IMR-90 (cell line): ENCODE measurements around the gene PSMG3. TPM values are rescaled to one million over a fixed set of nuclear protein-coding genes. Genes with fewer than 3 reads are reported as not detected.
A peak's percentile ranks its signal among the peaks of the same experiment; 100 is the strongest.

ENCODE experiments used
- ATAC-seq: fragments of 200-7000 bp; cut with Tn5 transposase; 2 replicates; pipeline ENCODE4 v1.9.1; 2020; ENCODE audit warnings: low read depth, mild to moderate bottlenecking, moderate library complexity
- BruUV-seq: library from RNA; stranded (reverse); fragments of 400-500 nt; replicated peaks from 2 replicates; lab custom pipeline; 2021; lab: Mats Ljungman, UMichigan
- CTCF ChIA-PET: fragments of 300-600 bp; formaldehyde crosslinking; extraction: SDS; loops from one replicate; lab custom pipeline; 2021; ENCODE audit warnings: antibody characterized with exemption; lab: Yijun Ruan, JAX
- POLR2A ChIA-PET: fragments of 300-600 bp; sonication (Branson Sonifier 250); formaldehyde crosslinking; loops from one replicate; lab custom pipeline; 2022; ENCODE audit warnings: antibody characterized with exemption; ENCODE audit not compliant: unreplicated experiment; lab: Charles Lee
- DNase-seq: peaks from one replicate; pipeline ENCODE4 v3.0.0; 2013
- H2AFZ ChIP-seq: replicated peaks from 2 replicates; pipeline ENCODE3; 2013; ENCODE audit warnings: low read length, mild to moderate bottlenecking; ENCODE audit not compliant: poor library complexity
- H2AK5ac ChIP-seq: 2 replicates; pipeline ENCODE4 v1.6.1; 2013; ENCODE audit warnings: low read depth, low read length, inconsistent platforms
- H2AK9ac ChIP-seq: replicated peaks from 2 replicates; pipeline ENCODE3; 2013; ENCODE audit warnings: mild to moderate bottlenecking, low read depth, low read length, moderate library complexity; ENCODE audit not compliant: poor library complexity
- H2BK120ac ChIP-seq: 2 replicates; pipeline ENCODE4 v1.6.1; 2013; ENCODE audit warnings: low read depth, low read length, inconsistent platforms
- H2BK15ac ChIP-seq: 3 replicates; pipeline ENCODE4 v1.6.1; 2013; ENCODE audit warnings: low read depth, low read length, inconsistent platforms
- H2BK20ac ChIP-seq: 2 replicates; pipeline ENCODE4 v1.6.1; 2013; ENCODE audit warnings: low read depth, mild to moderate bottlenecking, inconsistent platforms, low read length, moderate library complexity
- H2BK5ac ChIP-seq: 2 replicates; pipeline ENCODE4 v1.6.1; 2013; ENCODE audit warnings: mild to moderate bottlenecking, low read depth, low read length, inconsistent platforms; ENCODE audit not compliant: poor library complexity, severe bottlenecking
- H3K14ac ChIP-seq: replicated peaks from 2 replicates; pipeline ENCODE4 v1.6.1; 2013; ENCODE audit warnings: low read depth, low read length, inconsistent platforms
- H3K18ac ChIP-seq: 2 replicates; pipeline ENCODE4 v1.6.1; 2013; ENCODE audit warnings: low read depth, low read length, control low read depth
- H3K23ac ChIP-seq: 2 replicates; pipeline ENCODE4 v1.6.1; 2013; ENCODE audit warnings: low read depth, low read length, inconsistent platforms
- H3K27ac ChIP-seq: 2 replicates; pipeline ENCODE4 v1.5.1; 2013; ENCODE audit warnings: mild to moderate bottlenecking, control low read depth, low read length; ENCODE audit not compliant: insufficient read depth
- H3K27me3 ChIP-seq: 2 replicates; pipeline ENCODE4 v1.6.1; 2013; ENCODE audit warnings: low read length; ENCODE audit not compliant: control insufficient read depth, insufficient read depth
- H3K36me3 ChIP-seq: 2 replicates; pipeline ENCODE4 v1.6.1; 2013; ENCODE audit warnings: low read length, mixed read lengths; ENCODE audit not compliant: control insufficient read depth, insufficient read depth
- H3K4ac ChIP-seq: 2 replicates; pipeline ENCODE4 v1.6.1; 2013; ENCODE audit warnings: low read depth, low read length, inconsistent platforms
- H3K4me1 ChIP-seq: 2 replicates; pipeline ENCODE4 v1.6.1; 2013; ENCODE audit warnings: low read length, mixed read lengths; ENCODE audit not compliant: control insufficient read depth, insufficient read depth
- H3K4me2 ChIP-seq: 2 replicates; pipeline ENCODE4 v1.6.1; 2013; ENCODE audit warnings: low read depth, mild to moderate bottlenecking, control low read depth, low read length, moderate library complexity
- H3K4me3 ChIP-seq: 2 replicates; pipeline ENCODE4 v1.5.1; 2013; ENCODE audit warnings: low read depth, mild to moderate bottlenecking, control low read depth, low read length, moderate library complexity; ENCODE audit not compliant: insufficient read depth
- H3K56ac ChIP-seq: 2 replicates; pipeline ENCODE4 v1.6.1; 2013; ENCODE audit warnings: low read length, inconsistent platforms; ENCODE audit not compliant: insufficient read depth; ENCODE audit errors: extremely low read depth
- H3K79me1 ChIP-seq, 2 experiments: 2 replicates each; pipeline ENCODE4 v1.6.1; 2013; ENCODE audit warnings: low read length in 2 of 2, inconsistent platforms in 1 of 2, low read depth in 1 of 2
- H3K9ac ChIP-seq: 2 replicates; pipeline ENCODE4 v1.6.1; 2013; ENCODE audit warnings: low read depth, low read length, control low read depth
- H3K9me1 ChIP-seq: 2 replicates; pipeline ENCODE4 v1.6.1; 2013; ENCODE audit warnings: low read length, inconsistent platforms; ENCODE audit not compliant: insufficient read depth
- H3K9me3 ChIP-seq: 2 replicates; pipeline ENCODE4 v1.6.1; 2013; ENCODE audit warnings: low read length; ENCODE audit not compliant: control insufficient read depth, insufficient read depth
- H4K20me1 ChIP-seq: 2 replicates; pipeline ENCODE4 v1.6.1; 2013; ENCODE audit warnings: low read length, inconsistent platforms; ENCODE audit not compliant: insufficient read depth
- H4K5ac ChIP-seq: 2 replicates; pipeline ENCODE4 v1.6.1; 2013; ENCODE audit warnings: mild to moderate bottlenecking, low read depth, low read length, control low read depth
- H4K8ac ChIP-seq, 2 experiments: 2 replicates each; pipeline ENCODE4 v1.6.1; 2013; ENCODE audit warnings: low read depth in 2 of 2, low read length in 2 of 2, control low read depth in 1 of 2, inconsistent platforms in 1 of 2
- H4K91ac ChIP-seq: 2 replicates; pipeline ENCODE4 v1.6.1; 2013; ENCODE audit warnings: low read depth, low read length, inconsistent platforms; ENCODE audit not compliant: insufficient read depth
- BHLHE40 ChIP-seq: fragments of 150-350 bp; IDR thresholded peaks from 2 replicates; pipeline ENCODE4 v1.6.1; 2016; ENCODE audit warnings: mild to moderate bottlenecking, low read depth, low read length
- ELK1 ChIP-seq: fragments of 150-350 bp; IDR thresholded peaks from 2 replicates; pipeline ENCODE4 v1.6.1; 2016; ENCODE audit warnings: low read depth, mild to moderate bottlenecking, low read length, moderate library complexity, borderline replicate concordance
- MAZ ChIP-seq: IDR thresholded peaks from 2 replicates; pipeline ENCODE4 v1.6.1; 2012; ENCODE audit warnings: low read depth, mild to moderate bottlenecking, low read length, improper control_type of control experiment, moderate library complexity, borderline replicate concordance
- MXI1 ChIP-seq: IDR thresholded peaks from 2 replicates; pipeline ENCODE4 v1.6.1; 2012; ENCODE audit warnings: low read depth, mild to moderate bottlenecking, low read length, moderate library complexity, borderline replicate concordance
- POLR2A ChIP-seq: IDR thresholded peaks from 2 replicates; pipeline ENCODE4 v1.6.1; 2012; ENCODE audit warnings: mild to moderate bottlenecking, low read depth, low read length
- RCOR1 ChIP-seq: IDR thresholded peaks from 2 replicates; pipeline ENCODE4 v1.6.1; 2012; ENCODE audit warnings: mild to moderate bottlenecking, low read length, improper control_type of control experiment; ENCODE audit not compliant: insufficient replicate concordance
- RFX5 ChIP-seq: IDR thresholded peaks from 2 replicates; pipeline ENCODE4 v1.8.0; 2012; ENCODE audit warnings: low read depth, mild to moderate bottlenecking, low read length, moderate library complexity
- WGBS, 2 experiments: methylation state at CpG; one replicate each; pipeline versions ENCODE4 v1.1.5 to v1.1.7; 2013; ENCODE audit warnings: missing lambda C conversion rate in 2 of 2; ENCODE audit not compliant: insufficient read length in 1 of 2; ENCODE audit errors: extremely low coverage in 2 of 2; 5-methylcytosine and 5-hydroxymethylcytosine counted together
- dilution Hi-C: fragments of 300-500 bp; cut with HindIII; formaldehyde crosslinking; loops from one replicate; pipeline ENCODE4 v1.14.3; 2018; ENCODE audit warnings: low sequenced_read_pairs; ENCODE audit not compliant: unreplicated experiment
- in situ Hi-C: fragments of 300-500 bp; cut with MboI; formaldehyde crosslinking; loops from 3 replicates; pipeline ENCODE4 v1.14.3; 2019; ENCODE audit warnings: low sequenced_read_pairs, inconsistent platforms, mixed read lengths
- intact Hi-C: fragments of 100-400 bp; cut with micrococcal nuclease; formaldehyde crosslinking; loops from 2 replicates; pipeline ENCODE4 v1.10.0; 2022
- polyA plus RNA-seq, 3 experiments: library from polyadenylated mRNA; depleted of rRNA; stranded (reverse); fragments of >200 nt; gene quantifications; 2 replicates each; pipeline ENCODE4 v1.2.3, GENCODE V29; 2012; ENCODE audit warnings: low replicate concordance in 1 of 3
- total RNA-seq: library from RNA; depleted of rRNA; stranded (reverse); fragments of >200 nt; gene quantifications from 2 replicates; pipeline ENCODE4 v1.2.3, GENCODE V29; 2012

PSMG3 gene
- total and polyA plus RNA-seq, 2 of the 4 experiments (the other 2 are of a cell fraction), result 37.3 to 54.1 TPM

DNA sequence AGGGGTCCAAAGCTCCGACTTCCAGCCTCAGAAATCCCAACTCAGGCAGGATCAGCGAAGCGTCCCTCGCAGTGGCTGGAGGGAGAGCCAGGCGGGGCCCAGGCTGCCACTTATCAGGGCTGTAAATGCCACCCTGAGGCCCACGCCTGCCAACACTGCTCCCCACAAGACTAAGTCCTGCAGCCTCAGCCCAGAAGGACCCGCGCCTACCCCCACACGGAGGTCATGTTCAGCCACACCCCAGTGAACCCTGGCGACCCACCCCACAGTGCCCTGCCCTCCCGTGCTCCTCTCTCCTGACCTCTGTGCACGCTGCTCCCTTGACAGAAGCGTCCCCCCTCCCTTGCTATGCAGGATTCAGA is 3.2 kb downstream of the PSMG3 start:
- Histone ChIP-seq H3K56ac (no peak overlapping the region), H3K4me2 (no peak overlapping the region), H2AK9ac (peak overlapping the region; percentile 47), H3K18ac (no peak overlapping the region), H4K20me1 (no peaks in the 10 kb centered on the region; the same call in 1 of the 2 replicates), H3K4ac (peak overlapping the region; percentile 86), H3K79me1 (peaks cover 22 to 49% of the 10 kb centered on the region in 2 experiments; a peak in 3 of 4 replicates), H3K9me3 (no peaks in the 10 kb centered on the region), H3K4me3 (no peak overlapping the region), H3K4me1 (peaks cover 15% of the 10 kb centered on the region), H2AK5ac (peak overlapping the region; percentile 81), H3K23ac (no peak overlapping the region), H4K8ac (peak overlapping the region in 1 of 2 experiments; percentile 66; a peak in 1 of 4 replicates), H2AFZ (peak overlapping the region; percentile 54), H2BK120ac (peak overlapping the region; percentile 67), H3K27ac (no peak overlapping the region), H3K27me3 (no peaks in the 10 kb centered on the region), H2BK5ac (no peak overlapping the region), H3K14ac (no peak overlapping the region), H2BK20ac (no peak overlapping the region), H2BK15ac (no peak overlapping the region; the same call in 2 of the 3 replicates), H3K36me3 (peaks cover 15% of the 10 kb centered on the region), H4K5ac (no peak overlapping the region), H4K91ac (no peak overlapping the region), H3K9ac (no peak overlapping the region), H3K9me1 (peaks cover 17% of the 10 kb centered on the region)
- dilution Hi-C loops, result no loop called here
- BruUV-seq, result no TSS peak
- TF ChIP-seq RFX5 (no peak), MXI1 (no peak), RCOR1 (no peak), ELK1 (no peak), POLR2A (no peak), MAZ (no peak), BHLHE40 (no peak)
- POLR2A ChIA-PET, result no interaction called here
- ATAC-seq (no peak), DNase-seq (no peak)
- in situ Hi-C loops, result no loop called here
- CTCF ChIA-PET, result no interaction called here
- WGBS, 2 experiments, result 100% methylated on average over 1 of the region's 13 CpGs; no CpG with 5 or more reads in 1 of the 2 experiments
- intact Hi-C loops, result no loop called here
